GM18951 (cell line): ENCODE data around the gene ACAD9.
"Not testable (repeated sequence)": the region's sequence is repeated elsewhere in the genome, so short reads cannot be mapped to it uniquely, and the experiment has no call there.

Source experiments
- POLR2A ChIP-seq: IDR thresholded peaks from 4 replicates; pipeline ENCODE4 v1.6.1; 2011; ENCODE audit warnings: mild to moderate bottlenecking; ENCODE audit not compliant: insufficient read length, insufficient read depth; ENCODE audit errors: extremely low read depth
- in situ Hi-C: fragments of 300-500 bp; cut with MboI; formaldehyde crosslinking; loops from one replicate; pipeline ENCODE4 v1.12.0; 2022; ENCODE audit warnings: low sequenced_read_pairs, mixed read lengths, inconsistent platforms; ENCODE audit not compliant: unreplicated experiment

Gene ACAD9

GRCh38 chr3:128870347-128870746, 9.1 kb upstream of the ACAD9 start:
- in situ Hi-C loops = no loop called here
- no peak for TF ChIP-seq POLR2A

DNA sequence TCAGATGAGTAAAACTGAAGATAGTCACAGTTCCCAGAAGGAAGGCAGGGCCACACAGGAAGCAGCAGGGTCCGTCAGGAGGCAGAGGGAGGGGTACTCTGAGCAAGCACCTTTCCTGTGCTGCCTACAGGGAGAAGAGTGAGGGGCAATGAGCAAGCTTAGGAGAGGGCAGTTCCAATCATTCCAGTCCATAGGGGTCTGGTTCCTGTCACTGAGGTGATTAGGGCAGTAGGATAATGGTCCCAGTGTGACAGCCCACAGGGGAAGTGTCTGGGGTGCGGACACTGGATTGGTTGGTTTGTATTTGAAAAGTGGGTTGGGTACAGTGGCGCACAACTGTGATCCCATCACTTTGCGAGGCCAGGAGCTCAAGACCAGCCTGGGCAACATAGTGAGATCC, 7.1 kb upstream of the ACAD9 start:
- in situ Hi-C loops = no loop called here

DNA sequence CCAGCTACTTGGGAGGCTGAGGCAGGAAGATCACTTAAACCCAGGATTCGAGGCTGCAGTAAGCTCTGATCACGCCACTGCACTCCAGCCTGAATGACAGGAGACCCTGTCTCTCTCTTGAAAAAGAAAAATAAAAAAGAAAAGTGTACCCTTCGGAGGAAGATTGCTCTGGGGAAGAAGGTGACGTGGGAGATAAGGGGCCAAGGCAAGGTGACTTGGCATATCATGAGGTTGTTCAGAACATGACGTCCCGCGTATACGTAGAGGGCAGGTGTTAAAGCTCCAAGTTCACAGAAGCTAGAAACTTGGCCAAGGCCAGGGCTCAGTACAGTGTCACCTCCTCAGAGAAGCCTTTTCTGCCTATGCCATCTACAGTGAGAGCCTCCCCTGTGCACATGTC, 6.7 kb upstream of the ACAD9 start:
- no peak for TF ChIP-seq POLR2A

More for the DNA sequence above, 7.1 kb upstream of the ACAD9 start:
- TF ChIP-seq POLR2A = no peak

DNA sequence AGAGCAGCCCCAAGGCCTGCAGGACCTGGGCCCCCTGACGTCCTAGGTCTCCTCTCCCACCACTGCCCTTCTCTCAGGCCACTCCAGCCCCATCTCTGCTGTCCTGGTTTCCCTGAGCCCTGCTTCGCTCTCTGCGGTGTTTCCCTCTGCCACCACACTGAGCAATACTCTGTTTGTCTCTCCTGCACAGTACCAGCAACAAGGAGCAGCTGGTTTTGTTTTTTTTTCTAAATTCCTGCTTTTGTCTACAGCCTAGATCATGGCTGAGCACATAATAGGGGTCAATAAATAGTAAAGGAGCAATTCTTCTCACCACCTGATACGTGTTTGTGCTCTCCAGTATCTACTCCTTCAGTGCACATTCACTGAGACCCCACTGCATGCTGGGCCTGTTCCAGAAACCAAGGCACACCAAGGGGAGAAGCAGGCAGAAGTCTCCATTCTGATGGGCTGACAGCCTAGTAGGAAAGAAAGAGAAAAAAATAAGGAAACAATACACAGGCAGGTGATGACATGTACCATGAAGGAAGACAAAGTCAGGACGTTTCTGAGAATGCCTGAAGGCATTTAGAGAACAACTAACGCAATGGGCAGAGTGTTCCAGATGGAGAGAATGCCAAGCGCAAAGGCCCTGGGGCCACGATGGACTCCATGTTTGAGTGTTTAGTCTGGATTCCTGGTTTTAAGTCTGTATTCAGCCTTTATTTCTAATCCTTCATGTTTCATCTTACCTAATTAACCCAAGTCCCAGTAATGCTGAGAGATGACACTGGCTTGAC, 6.0 kb upstream of the ACAD9 start:
- in situ Hi-C loops = no loop called here
- TF ChIP-seq POLR2A = no peak

More for the DNA sequence above, 6.7 kb upstream of the ACAD9 start:
- in situ Hi-C loops = no loop called here

GRCh38 chr3:128874481-128875180, 4.8 kb upstream of the ACAD9 start:
- no peak for TF ChIP-seq POLR2A
- in situ Hi-C loops = no loop called here

- in situ Hi-C loops = no loop called here
- TF ChIP-seq POLR2A = no peak
Observed at GRCh38 chr3:128875556-128876120, 3.8 kb upstream of the ACAD9 start.

DNA sequence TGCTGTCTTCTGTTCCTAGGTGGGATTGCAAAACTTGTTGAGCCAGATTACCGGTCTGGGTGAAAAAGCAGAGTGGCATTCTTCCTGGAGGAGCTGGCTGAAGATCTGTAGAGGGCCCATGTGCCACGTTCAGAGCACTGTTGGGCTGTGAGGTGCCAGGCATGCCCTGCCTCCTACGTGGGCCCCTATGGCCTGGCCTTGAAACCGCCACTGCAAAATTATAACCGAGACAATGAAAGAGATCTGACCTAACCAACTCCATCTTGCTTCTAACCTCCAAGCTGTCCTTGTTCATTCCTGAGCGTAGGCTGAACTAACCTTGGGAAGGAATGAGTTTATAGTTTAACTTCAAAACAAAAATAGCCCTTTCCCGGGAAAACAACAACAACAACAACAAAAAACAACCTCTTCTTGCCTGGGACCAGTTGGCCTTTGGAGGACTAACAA, 1.4 kb upstream of the ACAD9 start:
- in situ Hi-C loops = no loop called here
- TF ChIP-seq POLR2A = no peak

- in situ Hi-C loops = no loop called here
- no peak for TF ChIP-seq POLR2A
Observed at GRCh38 chr3:128878556-128879124, 780 bp upstream of the ACAD9 start.

DNA sequence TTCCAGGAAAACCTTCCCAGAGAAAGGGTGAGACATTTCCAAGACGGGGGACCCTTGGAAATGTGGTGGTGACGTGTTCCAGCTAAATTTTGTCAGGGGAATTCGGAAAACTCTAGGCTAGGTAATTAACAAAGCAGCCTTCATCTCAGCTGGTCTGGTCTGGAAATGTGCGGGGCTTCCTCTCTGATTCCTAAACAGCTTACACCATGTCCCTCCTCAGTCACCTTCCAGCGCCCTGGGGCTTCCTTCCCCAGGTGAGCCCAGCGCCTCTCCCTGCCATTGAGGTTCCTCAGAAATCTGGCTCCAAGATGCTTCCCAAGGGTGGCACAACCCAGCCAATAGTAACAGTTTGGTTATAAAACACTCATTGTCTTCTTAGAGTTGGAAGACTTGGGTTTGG, 571 bp downstream of the ACAD9 start:
- TF ChIP-seq POLR2A = no peak

GRCh38 chr3:128880455-128880854, 1.0 kb downstream of the ACAD9 start:
- in situ Hi-C loops = not testable (repeated sequence)

More for the DNA sequence above, 571 bp downstream of the ACAD9 start:
- in situ Hi-C loops = no loop called here

- in situ Hi-C loops = no loop called here
- TF ChIP-seq POLR2A = no peak
Observed at GRCh38 chr3:128881576-128881975, 2.2 kb downstream of the ACAD9 start.

- in situ Hi-C loops = no loop called here
- no peak for TF ChIP-seq POLR2A
Observed at GRCh38 chr3:128882719-128883118, 3.3 kb downstream of the ACAD9 start.

DNA sequence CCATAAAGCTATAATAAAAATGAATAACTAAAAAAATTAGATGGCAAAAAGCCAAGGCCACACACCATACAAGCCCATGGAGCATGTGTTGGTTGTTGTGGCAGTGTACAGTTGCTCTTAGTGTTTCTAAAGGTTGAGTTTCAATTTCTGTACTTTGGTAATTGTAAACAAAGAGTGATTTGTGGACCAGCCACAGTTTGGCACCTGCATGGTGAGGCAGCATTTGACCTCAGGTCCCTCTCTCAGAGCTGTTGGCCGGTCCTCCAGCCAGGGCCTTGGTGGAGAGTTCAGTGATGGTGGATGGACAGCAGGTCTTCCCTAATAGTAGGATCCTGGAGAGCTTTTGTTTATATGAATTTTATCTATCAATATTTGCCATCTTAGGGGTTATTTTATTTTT, 5.6 kb downstream of the ACAD9 start:
- in situ Hi-C loops = no loop called here
- no peak for TF ChIP-seq POLR2A
